ENCODE data around the gene ARHGEF37.

- TF ChIP-seq EZH2 (IDR thresholded peaks at IDR 0.05; ENCODE audit: low read length, missing control alignments) = no peak
- TF ChIP-seq, protein P1, sequence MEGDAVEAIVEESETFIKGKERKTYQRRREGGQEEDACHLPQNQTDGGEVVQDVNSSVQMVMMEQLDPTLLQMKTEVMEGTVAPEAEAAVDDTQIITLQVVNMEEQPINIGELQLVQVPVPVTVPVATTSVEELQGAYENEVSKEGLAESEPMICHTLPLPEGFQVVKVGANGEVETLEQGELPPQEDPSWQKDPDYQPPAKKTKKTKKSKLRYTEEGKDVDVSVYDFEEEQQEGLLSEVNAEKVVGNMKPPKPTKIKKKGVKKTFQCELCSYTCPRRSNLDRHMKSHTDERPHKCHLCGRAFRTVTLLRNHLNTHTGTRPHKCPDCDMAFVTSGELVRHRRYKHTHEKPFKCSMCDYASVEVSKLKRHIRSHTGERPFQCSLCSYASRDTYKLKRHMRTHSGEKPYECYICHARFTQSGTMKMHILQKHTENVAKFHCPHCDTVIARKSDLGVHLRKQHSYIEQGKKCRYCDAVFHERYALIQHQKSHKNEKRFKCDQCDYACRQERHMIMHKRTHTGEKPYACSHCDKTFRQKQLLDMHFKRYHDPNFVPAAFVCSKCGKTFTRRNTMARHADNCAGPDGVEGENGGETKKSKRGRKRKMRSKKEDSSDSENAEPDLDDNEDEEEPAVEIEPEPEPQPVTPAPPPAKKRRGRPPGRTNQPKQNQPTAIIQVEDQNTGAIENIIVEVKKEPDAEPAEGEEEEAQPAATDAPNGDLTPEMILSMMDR (conservative IDR thresholded peaks at IDR 0.05 in 1 of 2, IDR thresholded peaks at IDR 0.05 in 1 of 2; ENCODE audit: low read depth in 1 of 2, low read length in 2 of 2) = no peak
Measured at GRCh38 chr5:149544028-149544420, 37.3 kb upstream of the ARHGEF37 start.

All from fibroblast of lung (primary cell).